KOPT-K1 (cell line): ENCODE measurements around the gene JAG1.

Experiments used
- H3K27ac ChIP-seq: fragments of 200-600 bp; sonication (generic); 2 replicates; pipeline ENCODE4 v1.5.1; 2016; ENCODE audit warnings: antibody characterized with exemption, mild to moderate bottlenecking, low read depth, low read length; ENCODE audit not compliant: poor library complexity, severe bottlenecking
- H3K36me3 ChIP-seq: fragments of 200-600 bp; sonication (generic); 2 replicates; pipeline ENCODE4 v1.5.1; 2017; ENCODE audit warnings: antibody characterized with exemption, mild to moderate bottlenecking, low read length, moderate library complexity; ENCODE audit not compliant: insufficient read depth
- H3K9me3 ChIP-seq: fragments of 200-600 bp; sonication (generic); 2 replicates; pipeline ENCODE4 v1.5.1; 2017; ENCODE audit warnings: antibody characterized with exemption, low read length, mild to moderate bottlenecking; ENCODE audit not compliant: insufficient read depth, poor library complexity, severe bottlenecking

Gene JAG1

GRCh38 chr20:10708351-10709185 lies 34.8 kb upstream of the JAG1 start:
- no peaks in the 10 kb centered on the region for H3K9me3 ChIP-seq
- no peak overlapping the region for H3K27ac ChIP-seq
- no peaks in the 10 kb centered on the region for H3K36me3 ChIP-seq

DNA sequence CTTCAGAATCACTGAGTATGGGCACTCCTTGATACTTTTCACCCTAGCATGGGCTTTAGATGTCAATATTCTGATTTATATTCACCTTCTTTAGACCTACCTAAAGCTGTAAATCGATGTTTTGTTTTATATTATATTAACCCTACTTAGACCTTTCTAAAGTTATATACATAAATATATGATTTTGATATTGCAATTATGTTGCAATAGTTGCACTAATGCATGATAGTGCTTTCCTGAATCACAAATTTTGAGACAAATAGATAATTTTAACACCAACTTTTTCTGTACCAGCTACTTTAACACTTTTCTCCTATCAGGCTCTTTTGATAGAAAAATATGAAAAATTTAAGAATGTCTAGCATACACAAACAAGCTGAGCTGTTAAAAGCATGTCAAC lies 34.0 kb upstream of the JAG1 start:
- H3K9me3 ChIP-seq = no peaks in the 10 kb centered on the region
- H3K36me3 ChIP-seq = no peaks in the 10 kb centered on the region
- no peak overlapping the region for H3K27ac ChIP-seq

DNA sequence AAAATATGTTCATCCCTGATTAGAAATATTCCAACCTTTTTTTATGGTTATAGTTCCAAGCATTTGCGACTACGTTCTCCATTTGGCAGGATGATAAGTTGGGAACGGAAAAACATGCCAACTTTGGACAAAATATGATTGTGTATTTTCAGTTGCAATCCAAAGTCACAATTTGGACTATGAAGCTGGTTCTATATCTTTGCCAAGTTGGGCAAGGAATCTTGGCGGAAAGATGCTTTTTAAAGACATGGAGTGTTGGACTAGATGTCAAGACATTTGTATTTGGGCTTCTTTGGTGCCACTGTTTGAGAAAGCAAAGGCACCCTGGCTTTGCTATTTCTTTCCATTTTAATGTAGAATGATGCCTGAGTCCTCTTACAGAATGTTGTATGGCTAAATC lies 33.3 kb upstream of the JAG1 start:
- Histone ChIP-seq H3K27ac (no peak overlapping the region), H3K36me3 (no peaks in the 10 kb centered on the region), H3K9me3 (no peaks in the 10 kb centered on the region)

- Histone ChIP-seq H3K27ac (no peak overlapping the region), H3K9me3 (no peaks in the 10 kb centered on the region)
Measured at GRCh38 chr20:10706460-10706811, 32.6 kb upstream of the JAG1 start.

GRCh38 chr20:10705801-10706459 lies 32.1 kb upstream of the JAG1 start:
- no peaks in the 10 kb centered on the region for H3K36me3 ChIP-seq
- H3K9me3 ChIP-seq = no peaks in the 10 kb centered on the region
- H3K27ac ChIP-seq = no peak overlapping the region

More at GRCh38 chr20:10706460-10706811, 32.6 kb upstream of the JAG1 start:
- no peaks in the 10 kb centered on the region for H3K36me3 ChIP-seq

DNA sequence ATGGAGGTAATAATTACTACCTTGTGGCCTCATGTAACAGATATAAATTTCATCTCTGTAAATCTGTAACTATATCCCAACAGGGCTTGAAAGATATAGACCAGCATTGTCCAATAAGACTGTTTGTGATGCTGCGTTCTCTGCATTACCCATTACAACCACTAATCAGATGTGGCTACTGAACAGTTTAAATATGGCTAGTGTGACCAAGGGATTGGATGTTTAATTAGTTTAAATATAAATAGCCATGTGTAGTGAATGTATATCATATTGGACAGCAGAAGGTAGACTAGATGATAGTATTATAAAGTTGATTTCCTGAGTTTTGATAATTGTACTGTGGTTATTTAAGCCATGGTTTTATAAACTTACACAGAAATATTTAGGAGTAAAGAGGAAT lies 27.8 kb upstream of the JAG1 start:
- Histone ChIP-seq H3K9me3 (no peaks in the 10 kb centered on the region), H3K27ac (no peak overlapping the region), H3K36me3 (no peaks in the 10 kb centered on the region)

DNA sequence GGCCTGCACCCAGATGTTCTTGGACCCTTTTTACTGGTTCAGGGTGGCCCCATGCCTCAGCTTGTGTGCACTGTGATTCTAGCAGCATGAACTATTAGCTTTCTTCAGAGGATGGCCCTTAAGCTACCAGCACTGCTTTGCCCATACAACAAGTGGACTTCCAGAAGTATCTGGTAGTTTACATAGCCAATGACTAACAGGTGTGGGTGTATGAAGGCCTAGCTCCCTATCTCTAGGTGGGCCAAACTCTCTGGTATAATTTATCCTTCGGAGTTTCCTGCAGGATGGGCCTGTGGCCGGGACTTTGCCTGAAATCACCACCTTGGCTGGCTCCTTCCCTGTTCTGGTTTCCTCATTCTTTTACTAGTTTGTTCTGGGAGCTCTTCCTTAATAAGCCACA lies 26.1 kb upstream of the JAG1 start:
- no peak overlapping the region for H3K27ac ChIP-seq
- H3K36me3 ChIP-seq = no peaks in the 10 kb centered on the region
- H3K9me3 ChIP-seq = no peaks in the 10 kb centered on the region

DNA sequence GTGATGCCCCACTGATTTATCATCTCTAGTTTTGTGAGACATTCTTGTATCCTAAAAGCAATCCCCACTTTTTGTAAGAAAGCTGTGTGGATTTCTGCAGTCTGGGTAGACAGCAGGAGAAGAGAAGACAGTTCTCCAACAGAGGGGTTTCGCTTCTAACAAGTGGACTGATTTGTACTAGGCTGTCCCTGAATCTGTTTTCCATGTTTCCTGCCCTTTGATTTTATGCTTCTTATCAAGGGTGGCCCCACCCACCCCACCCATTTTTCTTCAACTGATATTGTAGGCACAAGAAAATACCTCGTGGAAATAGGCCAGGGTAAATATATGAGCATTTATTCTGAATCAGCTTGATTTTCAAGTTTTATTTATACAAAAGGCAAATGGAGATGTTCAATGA lies 25.7 kb upstream of the JAG1 start:
- Histone ChIP-seq H3K36me3 (no peaks in the 10 kb centered on the region), H3K27ac (no peak overlapping the region), H3K9me3 (no peaks in the 10 kb centered on the region)

DNA sequence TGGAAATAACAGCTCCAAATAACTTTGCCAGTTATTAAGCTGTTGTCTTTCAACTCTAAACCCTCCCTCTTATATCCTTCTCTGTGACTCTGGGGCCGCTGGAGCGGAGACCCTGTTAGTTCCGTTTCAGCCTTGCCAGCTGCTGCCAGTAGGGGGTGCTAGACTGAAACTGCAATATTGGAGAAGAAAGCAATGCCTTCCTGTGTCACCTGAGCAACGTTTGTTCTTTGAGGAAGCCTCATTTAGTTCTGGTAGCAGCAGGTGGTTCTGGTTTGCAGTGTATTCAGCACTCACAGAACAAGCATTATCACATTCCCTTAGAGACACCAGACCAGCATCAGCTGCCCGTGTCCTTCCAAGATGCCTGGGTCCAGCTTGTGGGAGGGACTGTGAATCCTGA lies 22.9 kb upstream of the JAG1 start:
- Histone ChIP-seq H3K36me3 (no peaks in the 10 kb centered on the region), H3K9me3 (no peaks in the 10 kb centered on the region), H3K27ac (no peak overlapping the region)

GRCh38 chr20:10689385-10689784 lies 15.6 kb upstream of the JAG1 start:
- H3K36me3 ChIP-seq = no peaks in the 10 kb centered on the region
- H3K27ac ChIP-seq = no peak overlapping the region
- no peaks in the 10 kb centered on the region for H3K9me3 ChIP-seq

GRCh38 chr20:10687895-10688294 lies 14.1 kb upstream of the JAG1 start:
- Histone ChIP-seq H3K9me3 (no peaks in the 10 kb centered on the region), H3K27ac (no peak overlapping the region), H3K36me3 (no peaks in the 10 kb centered on the region)

- H3K9me3 ChIP-seq = no peaks in the 10 kb centered on the region
- no peak overlapping the region for H3K27ac ChIP-seq
Measured at GRCh38 chr20:10686356-10687133, 12.7 kb upstream of the JAG1 start.

DNA sequence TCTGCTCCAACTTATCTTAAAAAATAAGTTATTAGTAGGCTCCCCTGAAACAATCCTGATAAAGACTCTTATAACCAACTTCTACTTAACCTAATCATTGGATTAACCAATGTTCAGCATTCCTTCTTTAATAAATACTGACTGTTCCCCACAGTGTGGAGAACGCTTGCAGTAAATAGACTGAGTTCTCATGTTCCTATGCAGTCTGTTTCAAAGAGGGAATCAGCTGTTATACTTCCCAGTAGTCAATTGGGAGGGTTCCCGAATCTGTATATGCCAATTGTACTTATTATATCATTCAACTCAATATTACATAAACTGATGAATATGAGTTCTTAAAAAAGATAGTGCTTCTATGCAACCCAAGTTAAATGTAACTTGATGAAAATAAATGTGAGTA lies 9.7 kb upstream of the JAG1 start:
- H3K9me3 ChIP-seq = no peaks in the 10 kb centered on the region
- no peak overlapping the region for H3K27ac ChIP-seq
- H3K36me3 ChIP-seq = no peaks in the 10 kb centered on the region

More at GRCh38 chr20:10686356-10687133, 12.7 kb upstream of the JAG1 start:
- no peaks in the 10 kb centered on the region for H3K36me3 ChIP-seq

DNA sequence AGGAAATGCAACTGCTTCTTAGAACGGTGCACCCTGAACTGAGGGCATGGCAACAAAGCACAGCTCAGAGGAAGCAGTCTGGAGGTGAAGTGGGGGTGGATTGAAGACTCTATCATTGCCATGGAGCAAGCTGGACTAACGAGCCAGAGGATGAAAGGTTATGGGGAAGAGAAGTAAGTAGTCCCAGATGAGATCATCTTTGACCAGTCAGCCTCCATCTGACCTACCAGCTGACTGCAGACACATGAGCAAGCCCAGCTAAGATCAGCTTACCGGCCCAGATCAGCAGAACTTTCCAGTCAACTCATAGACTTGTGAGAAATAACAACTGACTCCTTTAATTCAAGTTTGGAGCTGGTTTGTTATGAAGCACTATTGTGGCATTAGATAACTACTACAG lies 9.1 kb upstream of the JAG1 start:
- H3K9me3 ChIP-seq = no peaks in the 10 kb centered on the region
- H3K27ac ChIP-seq = no peak overlapping the region
- H3K36me3 ChIP-seq = no peaks in the 10 kb centered on the region

GRCh38 chr20:10681494-10681893 lies 7.7 kb upstream of the JAG1 start:
- Histone ChIP-seq H3K36me3 (no peaks in the 10 kb centered on the region), H3K9me3 (no peaks in the 10 kb centered on the region), H3K27ac (no peak overlapping the region)
